D341Med (cell line): ENCODE results near the gene BAHCC1.

ENCODE experiments used
- DNase-seq: peaks from one replicate; pipeline ENCODE4 v3.0.0; 2012; ENCODE audit warnings: low spot score

Gene BAHCC1

GRCh38 chr17:81443269-81443668 is 48.0 kb downstream of the BAHCC1 start:
- DNase-seq = no peak

DNA sequence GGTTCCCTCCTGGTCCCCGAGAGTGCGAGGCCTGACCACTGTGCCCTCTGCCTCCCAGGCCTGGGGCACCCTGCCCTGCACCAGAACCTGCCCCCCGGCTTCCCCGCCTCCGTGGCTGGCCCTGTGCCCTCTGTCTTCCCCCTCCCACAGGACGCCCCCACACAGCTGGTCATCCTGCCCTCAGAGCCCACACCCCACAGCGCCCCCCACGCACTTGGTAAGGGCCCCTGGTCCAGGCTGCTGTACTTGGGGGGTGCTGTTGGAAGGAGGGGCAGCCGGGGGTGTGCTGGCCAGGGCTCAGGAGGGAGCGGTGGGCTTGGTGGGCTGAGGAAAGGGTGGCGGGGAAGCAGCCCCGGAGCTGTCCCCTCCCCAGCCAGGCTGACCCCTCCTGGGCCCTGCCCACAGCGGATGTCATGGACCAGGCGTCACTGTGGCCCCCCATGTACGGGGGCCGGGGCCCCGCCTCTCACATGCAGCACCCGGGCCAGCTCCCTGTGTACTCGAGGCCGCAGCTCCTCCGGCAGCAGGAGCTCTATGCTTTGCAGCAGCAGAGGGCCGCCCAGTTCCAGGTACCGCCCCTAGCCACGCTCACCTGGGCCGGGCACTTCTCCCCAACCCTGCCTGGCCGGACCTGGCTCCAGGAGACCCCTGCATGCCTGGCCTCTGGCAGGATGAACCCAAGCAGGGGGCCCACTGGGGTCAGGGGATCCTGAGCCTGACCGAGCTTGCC is 49.5 kb downstream of the BAHCC1 start:
- DNase-seq = no peak

DNA sequence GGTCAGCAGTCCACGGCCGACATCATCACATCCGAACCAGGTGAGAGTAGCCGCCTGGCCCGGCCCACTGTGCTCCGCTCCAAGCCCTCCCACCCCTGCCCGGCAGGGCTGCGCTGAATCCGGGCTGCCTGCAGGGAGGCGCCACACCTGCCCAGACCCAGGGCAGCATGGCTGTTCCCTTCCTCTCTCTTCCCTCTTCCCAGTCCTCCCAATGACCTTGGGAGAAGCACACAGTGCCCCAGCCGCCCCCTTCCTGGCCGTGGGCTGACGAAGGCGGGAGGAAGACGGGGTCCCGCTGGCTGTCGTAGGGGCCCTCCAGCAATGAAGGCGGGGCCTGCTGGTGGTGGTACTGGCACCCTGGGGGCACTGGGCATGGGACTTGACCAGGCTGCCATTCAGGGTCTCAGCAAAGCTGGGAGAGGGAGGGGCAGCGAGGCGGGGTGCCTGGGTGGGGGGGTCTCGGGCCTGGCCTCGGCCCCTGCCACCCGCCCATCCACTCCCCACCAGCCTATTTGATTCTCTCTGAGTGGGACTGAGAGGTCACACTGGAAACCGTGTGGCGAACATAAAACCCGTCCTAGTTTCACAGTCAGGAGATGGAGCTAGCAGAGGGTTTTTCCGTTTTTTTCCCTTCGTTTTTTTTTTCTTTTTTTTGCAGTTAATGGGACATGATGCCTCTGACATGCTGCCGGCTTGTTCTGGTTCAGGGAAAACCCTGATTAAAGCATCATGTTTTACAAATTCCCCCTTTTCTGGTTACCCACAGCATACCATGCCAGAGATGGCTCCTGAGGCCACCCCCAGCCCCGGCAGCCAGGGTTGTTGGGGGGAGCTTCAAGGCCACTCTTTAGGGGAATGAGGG is 50.6 kb downstream of the BAHCC1 start:
- no peak for DNase-seq

- DNase-seq = no peak
These were observed 52.2 kb downstream of the BAHCC1 start for GRCh38 chr17:81447331-81447933.

GRCh38 chr17:81448442-81448841 is 53.2 kb downstream of the BAHCC1 start:
- DNase-seq = no peak

DNA sequence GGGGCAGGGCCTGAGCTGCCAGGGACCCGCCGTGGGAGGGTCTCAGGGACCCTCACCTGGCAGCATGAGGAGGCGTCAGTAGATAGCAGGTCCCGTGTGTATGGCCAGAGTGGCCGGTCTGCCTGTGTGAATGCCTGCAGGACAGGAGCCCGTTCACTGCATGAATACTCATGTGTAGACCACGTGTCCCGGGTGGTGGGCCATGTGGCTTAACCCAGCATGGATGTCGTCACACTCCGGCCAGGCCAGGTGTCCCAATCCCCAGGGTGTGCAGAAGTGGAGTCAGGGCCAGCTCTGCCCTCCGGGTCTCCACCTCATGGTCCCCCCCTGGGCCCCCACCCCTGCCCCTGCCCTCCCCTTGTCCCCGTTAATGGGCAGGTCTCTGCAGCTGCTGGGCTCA is 53.7 kb downstream of the BAHCC1 start:
- DNase-seq = no peak

GRCh38 chr17:81449351-81449750 is 54.1 kb downstream of the BAHCC1 start:
- no peak for DNase-seq

DNA sequence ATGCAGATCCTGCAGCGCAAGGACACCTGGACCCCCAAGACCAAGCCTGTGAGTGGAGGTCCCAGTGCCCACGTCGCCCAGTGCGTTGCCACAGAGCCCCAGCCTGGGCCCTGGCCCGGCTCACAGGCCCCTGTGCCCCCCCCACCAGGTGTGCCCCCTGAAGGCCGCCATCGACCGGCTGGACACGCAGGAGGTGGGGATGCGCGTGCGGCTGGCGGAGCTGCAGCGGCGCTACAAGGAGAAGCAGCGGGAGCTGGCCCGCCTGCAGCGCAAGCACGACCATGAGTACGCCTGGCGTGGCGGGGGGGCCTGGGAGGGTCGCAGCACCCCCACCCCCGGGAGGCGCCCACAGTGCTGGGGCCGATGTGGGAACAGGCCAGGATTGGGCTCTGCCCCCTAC is 56.6 kb downstream of the BAHCC1 start:
- DNase-seq = no peak

- no peak for DNase-seq
These were observed 57.3 kb downstream of the BAHCC1 start for GRCh38 chr17:81452551-81452950.

GRCh38 chr17:81453076-81453475 is 57.8 kb downstream of the BAHCC1 start:
- no peak for DNase-seq

- DNase-seq = no peak
These were observed 58.5 kb downstream of the BAHCC1 start for GRCh38 chr17:81453712-81454111.

DNA sequence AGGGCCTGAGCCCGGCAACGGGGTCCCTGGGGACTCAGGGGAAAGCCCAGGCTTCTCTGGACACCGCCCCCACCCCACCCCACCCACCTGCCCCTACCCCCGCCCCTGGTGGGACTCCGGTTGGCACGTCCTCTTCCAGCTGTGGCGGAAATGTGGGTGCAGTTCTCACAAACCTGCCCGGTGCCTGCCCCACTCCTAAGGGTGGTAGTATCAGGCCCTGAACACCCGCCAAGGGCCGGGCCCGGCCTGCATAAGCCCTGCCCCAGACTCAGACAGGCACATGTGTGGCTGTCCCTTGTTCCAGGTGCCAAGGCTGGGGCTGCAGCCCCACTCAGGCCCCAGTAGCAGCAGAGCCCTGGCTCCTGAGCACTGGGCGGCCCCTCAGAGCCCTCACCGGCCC is 59.2 kb downstream of the BAHCC1 start:
- DNase-seq = no peak

DNA sequence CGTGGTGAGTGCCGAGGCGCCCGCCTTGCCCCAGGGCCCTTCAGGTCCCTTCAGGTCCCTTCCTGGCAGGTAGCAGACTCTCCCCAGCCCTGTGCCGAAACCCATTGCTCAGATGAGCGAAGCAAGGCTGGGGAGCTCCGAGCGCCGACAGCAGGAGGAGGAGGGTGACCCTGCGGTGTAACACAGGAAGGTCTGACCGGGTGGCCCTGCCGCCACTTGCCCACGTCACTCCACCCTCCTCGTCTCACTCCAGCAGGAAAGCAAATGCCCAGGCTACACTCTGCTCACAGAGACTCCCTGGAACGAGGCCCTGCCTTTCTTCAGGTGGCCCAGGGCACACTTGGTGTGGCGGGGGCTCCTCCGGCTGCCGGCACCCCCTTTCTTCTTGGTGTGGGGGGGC is 60.1 kb downstream of the BAHCC1 start:
- no peak for DNase-seq

- no peak for DNase-seq
These were observed 60.8 kb downstream of the BAHCC1 start for GRCh38 chr17:81456091-81456490.

DNA sequence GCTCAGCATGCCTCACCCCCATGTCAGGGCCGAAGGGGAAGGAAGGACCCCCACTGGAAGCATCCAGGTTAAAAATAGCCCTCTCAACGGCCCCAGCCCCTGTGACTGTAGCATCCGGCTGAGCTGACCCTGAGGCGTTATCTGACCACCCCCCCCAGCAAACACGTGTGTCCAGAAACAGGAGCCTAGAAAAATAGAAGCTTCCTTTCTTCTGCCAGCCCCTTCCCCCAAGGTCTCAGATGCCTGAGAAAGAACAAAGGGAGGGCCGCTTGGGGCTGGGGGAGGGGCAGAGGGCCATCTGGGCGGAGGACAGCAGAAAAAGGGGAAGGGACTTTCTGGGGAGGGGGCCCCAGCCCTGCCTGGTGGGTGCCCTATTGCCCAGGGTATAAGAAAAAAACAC is 61.5 kb downstream of the BAHCC1 start:
- no peak for DNase-seq

- no peak for DNase-seq
These were observed 62.1 kb downstream of the BAHCC1 start for GRCh38 chr17:81457401-81457800.

DNA sequence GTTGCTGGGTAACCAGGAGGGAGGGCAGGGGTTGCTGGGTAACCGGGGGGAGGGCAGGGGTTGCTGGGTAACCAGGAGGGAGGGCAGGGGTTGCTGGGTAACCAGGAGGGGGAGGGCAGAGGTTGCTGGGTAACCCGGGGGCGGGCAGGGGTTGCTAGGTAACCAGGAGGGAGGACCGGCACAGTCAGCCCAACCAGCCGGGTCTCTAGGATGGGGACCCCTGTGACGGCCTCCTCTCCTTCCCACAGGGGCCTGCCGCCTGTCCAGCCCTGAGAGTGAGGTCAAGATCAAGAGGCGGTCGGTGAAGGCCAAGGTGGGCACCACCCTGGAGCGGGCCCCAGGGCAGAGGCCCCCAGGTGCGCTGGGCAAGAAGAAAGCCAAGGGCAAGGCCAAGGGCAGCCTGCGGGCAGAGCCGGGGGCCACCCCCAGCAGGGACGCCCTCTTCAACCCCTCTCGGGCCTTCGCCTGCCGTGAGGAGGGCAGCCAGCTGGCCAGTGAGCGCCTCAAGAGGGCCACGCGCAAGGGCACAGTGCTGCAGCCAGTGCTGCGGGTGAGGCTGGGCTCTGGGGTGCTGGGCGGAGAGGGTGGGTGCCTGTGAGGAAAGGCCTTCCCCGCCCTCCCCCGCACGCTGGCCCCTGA is 62.8 kb downstream of the BAHCC1 start:
- no peak for DNase-seq

- DNase-seq = no peak
These were observed 63.4 kb downstream of the BAHCC1 start for GRCh38 chr17:81458628-81459027.

GRCh38 chr17:81459224-81459623 is 64.0 kb downstream of the BAHCC1 start:
- DNase-seq = no peak

DNA sequence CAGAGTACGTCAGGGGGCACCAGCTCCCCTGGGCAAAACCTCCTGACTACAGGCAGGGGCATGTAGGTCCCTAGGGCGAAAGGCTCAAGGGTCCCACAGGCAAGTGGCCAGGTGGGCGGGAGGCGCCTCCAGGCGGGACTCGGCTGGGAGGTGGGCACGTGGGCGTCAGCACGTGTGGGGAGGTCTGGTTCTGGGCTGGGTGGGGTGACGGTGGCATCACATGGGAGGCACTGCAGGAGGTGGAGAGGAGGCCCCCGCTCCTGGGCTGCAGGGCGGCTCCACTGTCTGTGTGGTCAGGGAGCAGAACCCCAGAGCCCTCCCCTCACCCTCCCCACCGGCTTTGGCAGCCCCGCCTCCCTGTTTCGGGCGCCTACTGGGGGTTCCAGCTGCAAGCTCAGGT is 64.6 kb downstream of the BAHCC1 start:
- DNase-seq = no peak

DNA sequence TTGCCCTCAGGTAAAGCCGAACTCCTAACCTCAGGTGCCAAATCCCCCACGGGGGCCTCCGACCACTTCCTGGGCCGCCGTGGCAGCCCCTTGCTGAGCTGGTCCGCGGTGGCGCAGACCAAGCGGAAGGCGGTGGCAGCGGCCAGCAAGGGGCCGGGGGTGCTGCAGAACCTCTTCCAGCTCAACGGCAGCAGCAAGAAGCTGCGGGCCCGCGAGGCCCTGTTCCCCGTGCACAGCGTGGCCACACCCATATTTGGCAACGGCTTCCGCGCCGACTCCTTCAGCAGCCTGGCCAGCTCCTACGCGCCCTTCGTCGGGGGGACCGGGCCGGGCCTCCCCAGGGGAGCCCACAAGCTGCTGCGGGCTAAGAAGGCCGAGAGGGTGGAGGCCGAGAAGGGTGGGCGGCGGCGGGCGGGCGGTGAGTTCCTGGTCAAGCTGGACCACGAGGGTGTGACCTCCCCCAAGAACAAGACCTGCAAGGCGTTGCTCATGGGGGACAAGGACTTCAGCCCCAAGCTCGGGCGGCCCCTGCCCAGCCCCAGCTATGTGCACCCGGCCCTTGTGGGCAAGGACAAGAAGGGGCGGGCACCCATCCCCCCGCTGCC is 65.7 kb downstream of the BAHCC1 start:
- DNase-seq = no peak
